Activated CD4-positive, alpha-beta T cell treated with anti-CD3 and anti-CD28 coated beads, Interleukin-2, Interleukin-4, amounts not matched to agents 100 ng/mL and 50 ng/mL, durations not matched to agents 16 hours and 8 hours (primary cell): ENCODE results near the gene BAZ1B.
"Not testable (repeated sequence)": the region's sequence is repeated elsewhere in the genome, so short reads cannot be mapped to it uniquely, and the experiment has no call there.

Source experiments
- DNase-seq: peaks from one replicate; pipeline ENCODE4 v3.0.0-alpha.2; 2020; ENCODE audit warnings: low spot score

BAZ1B gene

DNA sequence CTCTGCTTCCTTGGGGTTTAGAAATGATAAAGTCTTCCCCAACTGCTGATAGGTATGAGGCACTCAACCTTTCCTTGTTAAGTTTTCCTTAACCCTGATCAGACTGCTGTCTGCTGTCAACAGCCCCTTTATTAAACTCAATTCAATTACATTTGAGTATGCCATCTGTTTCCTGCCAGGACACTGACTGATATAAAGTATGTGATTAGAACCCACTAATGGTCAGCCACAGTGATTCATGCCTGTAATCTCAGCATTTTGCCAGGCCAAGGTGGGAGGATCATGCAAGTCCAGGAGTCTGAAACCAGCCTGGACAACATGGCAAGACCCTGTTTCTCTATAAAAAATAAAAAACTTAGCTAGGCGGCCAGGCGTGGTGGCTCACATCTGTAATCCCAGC, 18.1 kb downstream of the BAZ1B start:
- DNase-seq, result no peak

DNA sequence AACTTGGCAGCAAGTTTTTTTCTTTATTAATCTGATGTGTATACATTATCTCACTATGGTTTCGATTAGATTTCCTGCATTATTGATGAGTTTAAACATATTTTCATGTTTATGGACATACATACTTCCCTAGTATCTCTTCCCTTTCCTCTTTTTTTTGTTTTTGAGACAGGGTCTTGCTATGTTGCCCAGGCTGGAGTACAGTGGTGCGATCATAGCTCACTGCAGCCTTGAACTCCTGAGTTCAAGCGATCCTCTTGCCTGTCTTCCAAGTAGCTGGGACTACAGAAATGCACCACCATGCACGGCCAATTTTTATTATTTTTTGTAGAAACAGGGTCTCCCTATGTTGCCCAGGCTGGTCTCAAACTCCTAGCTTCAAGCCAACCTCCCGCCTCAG, 18.9 kb downstream of the BAZ1B start:
- no peak for DNase-seq

DNA sequence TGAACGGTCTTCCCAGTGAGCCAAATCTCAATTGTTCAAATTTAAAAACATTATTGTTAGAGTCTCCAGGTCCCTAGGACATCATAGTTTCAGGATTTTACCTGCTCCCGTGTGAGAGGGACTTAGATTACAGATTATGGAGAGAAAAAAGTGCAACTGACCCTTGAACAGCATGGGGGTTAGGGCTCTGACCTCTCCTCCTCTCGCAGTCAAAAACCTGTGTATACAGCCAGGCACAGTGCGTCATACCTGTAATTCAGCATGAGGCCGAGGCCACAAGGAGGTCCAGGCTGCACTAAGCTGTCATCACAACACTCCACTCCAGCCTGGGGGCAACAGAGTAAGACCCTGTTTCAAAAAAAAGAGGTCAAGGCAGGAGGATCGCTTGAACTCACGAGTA, 25.5 kb downstream of the BAZ1B start:
- no peak for DNase-seq

DNA sequence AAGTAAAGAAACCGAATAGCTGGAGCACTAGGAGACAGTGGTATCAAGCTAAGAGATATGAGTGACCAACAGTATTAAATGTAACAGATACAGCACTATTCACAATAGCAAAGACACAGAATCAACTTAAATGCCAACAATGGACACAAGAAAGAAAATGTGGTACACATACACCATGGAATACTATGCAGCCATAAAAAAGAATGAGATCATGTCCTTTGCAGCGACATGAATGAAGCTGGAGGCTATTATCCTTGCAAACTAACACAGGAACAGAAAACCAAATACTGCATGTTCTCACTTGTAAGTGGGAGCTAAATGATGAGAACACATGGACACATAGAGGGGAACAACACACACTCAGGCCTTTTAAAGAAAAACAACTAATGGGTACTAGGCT, 26.6 kb downstream of the BAZ1B start:
- not testable (repeated sequence) for DNase-seq

DNA sequence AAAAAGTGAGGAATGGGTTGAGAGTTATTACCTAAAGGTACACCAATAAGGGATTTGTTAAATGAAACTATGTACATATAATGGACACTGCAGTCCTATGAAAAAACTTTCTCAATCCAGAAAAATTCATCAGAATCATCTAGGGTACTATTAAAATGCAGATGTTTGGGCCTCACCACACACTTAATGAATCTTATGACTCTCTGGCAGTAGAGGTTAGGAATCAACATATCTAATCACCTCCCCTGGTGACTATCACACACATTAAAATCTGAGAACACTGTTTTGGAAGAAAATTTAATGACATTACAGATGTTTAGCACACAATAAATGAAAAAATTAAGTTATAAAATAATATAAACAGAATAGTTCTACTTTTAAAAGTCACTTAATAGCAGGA, 32.1 kb downstream of the BAZ1B start:
- DNase-seq, result no peak

DNA sequence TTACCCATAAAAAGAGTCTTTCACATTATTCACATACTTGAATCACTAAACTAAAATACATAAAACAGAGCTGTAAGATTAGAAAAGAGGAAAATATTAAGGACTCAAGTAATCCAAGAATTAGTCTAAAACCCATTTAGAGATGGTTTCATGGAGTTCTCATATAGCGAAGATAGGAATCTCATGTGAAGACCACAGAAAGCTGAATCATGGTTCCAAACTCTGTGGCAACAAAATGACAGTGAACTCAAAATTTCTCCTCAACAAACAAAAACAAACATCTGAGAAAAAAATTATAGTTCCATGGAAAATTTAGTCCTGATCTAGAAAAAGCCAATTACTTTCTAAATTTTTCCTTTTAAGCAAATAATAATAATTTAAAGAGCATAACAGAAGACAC, 34.6 kb downstream of the BAZ1B start:
- no peak for DNase-seq

DNA sequence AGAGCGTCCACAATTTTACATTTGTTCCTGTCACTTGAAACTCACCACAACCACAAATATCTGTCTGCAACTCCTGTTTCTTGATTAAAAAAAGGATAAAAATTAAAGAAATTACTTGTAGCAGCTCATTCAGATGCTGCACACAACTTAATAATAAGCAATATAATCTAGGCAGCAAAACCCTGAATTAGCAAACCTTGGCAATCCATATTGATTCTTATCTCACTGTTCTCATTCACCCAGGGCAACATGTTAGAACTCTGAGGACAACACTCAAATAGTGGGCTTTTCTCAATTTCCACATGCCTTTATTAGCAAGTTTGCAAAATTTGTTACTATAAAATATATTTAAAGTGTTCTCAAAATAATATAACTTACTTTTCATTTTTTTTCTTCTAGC, 38.9 kb downstream of the BAZ1B start:
- DNase-seq, result no peak

DNA sequence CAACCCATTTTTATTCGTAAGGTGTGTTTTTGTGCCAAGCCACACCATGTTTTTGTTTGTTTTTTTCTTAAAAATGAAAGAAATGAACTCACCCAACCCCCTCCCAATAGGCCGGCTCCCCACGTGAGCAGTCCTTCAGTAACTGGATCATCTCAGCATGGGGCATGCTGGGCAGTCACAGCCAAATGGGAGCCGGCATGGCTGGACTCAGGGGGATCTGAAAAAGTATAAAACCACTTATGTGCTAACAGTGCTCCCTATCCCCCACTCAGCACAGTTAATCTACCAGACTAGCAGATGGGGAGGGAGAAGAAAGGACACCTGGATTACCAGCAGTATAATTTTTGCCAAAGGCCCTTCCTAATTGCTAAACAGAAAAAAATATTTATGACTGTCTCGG, 39.3 kb downstream of the BAZ1B start:
- no peak for DNase-seq

DNA sequence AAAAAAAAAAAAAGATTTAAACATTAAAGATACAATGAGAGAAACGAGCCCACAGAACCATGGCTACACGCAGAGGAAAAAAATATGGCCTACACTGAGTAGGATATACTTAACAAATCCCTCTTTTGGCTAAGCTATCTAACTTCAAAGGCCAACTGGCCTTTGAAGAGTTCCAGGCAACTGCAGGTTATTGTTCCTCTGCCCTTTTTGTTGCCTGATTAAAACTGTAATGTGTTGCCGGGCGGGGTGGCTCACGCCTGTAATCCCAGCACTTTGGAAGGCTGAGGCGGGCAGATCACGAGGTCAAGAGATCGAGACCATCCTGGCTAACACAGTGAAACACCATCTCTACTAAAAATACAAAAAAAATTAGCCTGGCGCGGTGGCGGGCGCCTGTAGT, 40.6 kb downstream of the BAZ1B start:
- not testable (repeated sequence) for DNase-seq

DNA sequence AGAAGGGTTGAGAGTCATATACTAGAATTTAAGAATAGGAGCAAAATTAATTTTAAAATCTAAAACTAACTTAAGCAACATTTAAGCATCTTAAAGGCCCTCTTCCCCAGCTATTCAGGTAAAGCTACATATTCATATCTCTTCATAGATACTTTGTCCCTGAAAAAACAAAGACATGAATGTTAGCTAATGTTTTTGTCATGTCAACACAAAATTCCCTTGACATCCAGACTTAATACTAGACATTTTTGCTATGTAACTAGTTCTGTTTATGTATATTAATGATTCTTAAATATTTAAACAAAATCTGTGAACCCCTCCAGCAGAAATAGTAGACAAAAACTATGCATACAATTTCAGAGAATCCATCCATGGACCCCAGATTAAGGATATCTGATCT, 43.5 kb downstream of the BAZ1B start:
- no peak for DNase-seq

DNA sequence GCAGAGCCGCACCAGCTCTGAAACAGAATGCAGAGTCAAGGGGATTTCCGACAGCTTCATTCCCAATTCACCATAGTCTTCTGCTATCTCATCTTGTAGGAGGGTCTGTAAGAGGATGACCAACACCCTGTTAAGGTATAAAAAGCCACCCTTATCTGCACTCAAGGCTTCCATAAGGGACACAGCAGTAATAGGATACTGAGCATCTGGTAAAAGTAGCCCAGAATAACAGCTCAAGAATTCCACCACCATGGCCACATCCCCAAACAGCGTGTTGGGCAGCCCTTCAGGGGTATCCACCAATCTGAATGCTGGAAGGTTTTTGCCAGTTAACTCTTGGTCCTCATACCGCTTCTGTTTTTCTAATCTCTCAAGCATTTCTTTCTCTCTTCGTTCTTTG, 44.7 kb downstream of the BAZ1B start:
- no peak for DNase-seq

DNA sequence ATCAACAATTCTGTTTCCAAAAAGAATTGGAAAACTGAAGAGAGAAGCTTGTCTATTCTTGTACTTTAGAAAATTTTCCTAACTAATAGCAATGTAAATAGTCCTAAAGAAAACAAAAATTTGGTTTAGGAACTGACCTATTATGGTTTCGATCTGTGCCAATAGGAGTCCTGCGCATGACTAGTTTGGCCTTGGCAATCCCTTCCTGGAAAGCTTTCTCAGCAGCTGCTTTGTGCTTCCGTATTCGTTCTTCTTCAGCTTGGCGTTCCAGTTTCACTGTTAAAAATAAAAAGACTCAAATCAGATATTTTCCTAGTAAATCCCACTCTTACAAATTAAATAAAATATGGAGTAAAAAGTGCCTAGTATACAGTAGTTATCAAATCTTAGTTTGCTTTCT, 51.9 kb downstream of the BAZ1B start:
- DNase-seq, result no peak

DNA sequence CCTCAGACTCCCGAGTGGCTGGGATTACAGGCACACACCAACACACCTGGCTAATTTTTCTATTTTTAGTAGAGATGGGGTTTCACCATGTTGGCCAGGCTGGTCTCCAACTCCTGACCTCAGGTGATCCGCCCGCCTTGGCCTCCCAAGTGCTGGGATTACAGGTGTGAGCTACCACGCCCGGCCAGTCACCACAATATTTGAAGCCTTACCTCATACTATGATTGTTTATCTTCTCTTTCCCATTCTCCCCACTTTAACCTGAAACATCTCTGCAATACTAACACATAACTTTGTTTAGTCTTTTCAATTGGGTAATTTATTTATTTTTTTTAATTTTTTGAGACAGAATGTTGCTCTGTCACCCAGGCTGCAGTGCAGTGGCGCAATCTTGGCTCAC, 55.0 kb downstream of the BAZ1B start:
- not testable (repeated sequence) for DNase-seq

DNA sequence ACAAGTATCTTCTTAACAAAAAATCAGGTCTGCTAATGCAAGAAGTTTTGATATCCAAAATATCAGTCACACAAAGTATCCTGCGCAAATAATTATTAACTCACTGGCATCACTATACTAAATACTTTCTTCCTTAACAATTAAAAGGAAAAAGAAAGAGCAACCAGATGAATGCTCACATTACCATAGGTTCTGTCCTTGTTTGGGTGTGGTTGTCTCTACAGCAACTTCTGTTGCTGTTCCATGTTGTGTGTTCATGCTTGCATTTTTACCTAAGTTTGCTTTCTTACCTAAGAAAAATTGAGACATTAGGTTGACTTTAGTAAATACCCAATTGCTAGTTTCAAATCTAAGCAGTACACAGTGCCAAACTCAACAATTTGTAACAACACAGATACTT, 56.0 kb downstream of the BAZ1B start:
- DNase-seq, result no peak

DNA sequence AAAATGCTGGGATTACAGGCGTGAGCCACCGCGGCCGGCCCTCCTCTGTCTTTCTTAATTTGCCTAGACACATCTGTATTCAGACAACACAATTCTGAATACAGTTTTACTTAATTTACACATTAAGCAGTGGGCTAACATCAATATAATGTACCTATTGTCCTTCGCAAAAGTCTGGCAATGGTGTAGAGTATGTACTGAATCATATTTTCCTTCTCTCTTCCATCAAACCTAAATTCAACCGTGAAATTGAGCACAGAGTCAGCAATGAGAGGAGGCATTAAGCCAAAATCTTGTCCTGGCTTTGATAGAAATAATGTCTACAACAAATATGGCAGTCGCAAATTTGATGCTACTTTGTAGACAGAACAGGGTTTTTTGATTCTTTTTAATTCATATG, 58.1 kb downstream of the BAZ1B start:
- DNase-seq, result no peak

DNA sequence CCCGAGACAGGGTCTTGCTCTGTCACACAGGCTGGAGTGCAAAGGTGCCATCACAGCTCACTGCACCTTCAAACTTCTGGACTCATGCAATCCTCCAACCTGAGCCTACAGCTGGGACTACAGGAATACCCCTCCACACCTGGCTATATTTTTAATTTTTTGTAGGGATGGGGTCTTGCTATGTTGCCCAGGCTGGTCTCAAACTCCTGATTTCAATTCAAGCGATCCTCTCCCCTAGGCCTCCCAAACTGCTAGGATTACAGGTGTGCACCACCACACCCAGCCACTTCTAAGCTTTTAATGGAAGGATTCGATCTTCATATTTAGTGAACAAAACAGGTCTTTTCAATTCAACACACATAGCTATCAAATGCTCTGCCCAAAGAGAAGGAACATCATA, 58.8 kb downstream of the BAZ1B start:
- no peak for DNase-seq

DNA sequence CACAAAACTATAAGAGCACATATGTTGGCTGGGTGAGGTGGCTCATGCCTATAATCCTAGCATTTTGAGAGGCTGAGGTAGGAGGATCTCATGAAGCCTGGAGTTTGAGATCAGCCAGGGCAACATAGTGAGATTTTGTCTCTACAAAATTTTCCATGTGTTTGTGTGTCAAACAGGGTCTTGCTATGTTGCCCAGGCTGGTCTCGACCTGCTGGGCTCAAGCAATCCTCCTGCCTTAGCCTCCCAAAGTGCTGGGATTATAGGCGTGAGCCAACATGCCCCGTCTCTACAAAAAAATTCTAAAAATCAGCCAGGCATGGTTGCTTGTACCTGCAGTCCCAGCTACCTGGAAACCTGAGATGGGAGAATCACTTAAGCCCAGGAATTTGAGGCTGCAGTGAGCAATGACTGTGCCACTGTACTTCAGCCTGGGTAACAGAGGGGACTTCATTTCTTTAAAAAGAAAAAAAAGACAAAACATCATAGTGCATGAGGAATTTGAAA, 60.3 kb downstream of the BAZ1B start:
- no peak for DNase-seq

DNA sequence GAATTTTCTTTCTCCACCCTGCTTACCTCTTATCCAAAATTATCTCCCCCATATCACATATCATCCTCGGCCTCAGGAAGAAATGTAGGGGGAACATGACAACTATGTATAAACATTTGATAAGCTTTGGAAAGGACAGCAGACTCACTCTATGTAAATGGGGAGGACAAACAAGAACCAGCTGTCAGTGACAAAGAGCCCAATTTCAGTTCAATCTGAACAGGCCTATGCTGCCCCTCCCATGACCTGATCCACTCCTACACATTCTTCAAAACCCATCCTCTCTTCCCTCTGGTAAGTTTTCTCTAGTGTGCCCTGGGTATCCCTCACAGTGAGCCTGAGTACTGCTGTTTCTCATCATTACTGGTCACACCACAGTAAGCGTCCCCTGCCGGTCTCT, 67.7 kb downstream of the BAZ1B start:
- DNase-seq, result no peak

DNA sequence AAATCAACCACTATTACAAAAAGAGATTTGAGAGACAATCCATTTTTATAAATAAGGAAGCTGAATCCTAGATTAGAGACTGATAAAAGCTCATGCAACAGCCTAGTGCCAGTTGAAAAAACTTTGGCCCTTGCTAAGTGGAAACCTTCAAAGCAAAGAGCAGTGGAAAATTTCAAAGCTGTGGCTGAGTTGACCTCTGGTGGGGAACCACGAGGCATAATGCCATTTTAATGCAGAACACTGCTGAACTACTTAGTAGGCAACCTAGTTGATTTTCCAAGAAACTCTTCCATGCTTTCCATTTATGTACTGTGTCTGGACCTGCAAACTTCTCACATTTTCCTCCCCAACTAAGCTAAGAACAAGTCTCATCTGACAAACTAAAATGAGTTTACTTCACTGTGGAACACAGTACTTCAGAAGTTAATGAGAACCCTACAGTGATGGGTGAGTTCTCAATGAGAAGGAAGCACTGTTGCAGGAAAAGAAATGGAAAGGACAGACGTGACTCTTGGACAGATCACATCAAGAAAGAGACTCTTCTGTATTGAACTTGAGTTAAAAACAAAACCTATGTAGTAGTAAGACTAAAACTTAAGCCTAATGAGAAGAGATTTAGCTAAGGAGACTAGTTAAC, 69.0 kb downstream of the BAZ1B start:
- DNase-seq, result no peak

DNA sequence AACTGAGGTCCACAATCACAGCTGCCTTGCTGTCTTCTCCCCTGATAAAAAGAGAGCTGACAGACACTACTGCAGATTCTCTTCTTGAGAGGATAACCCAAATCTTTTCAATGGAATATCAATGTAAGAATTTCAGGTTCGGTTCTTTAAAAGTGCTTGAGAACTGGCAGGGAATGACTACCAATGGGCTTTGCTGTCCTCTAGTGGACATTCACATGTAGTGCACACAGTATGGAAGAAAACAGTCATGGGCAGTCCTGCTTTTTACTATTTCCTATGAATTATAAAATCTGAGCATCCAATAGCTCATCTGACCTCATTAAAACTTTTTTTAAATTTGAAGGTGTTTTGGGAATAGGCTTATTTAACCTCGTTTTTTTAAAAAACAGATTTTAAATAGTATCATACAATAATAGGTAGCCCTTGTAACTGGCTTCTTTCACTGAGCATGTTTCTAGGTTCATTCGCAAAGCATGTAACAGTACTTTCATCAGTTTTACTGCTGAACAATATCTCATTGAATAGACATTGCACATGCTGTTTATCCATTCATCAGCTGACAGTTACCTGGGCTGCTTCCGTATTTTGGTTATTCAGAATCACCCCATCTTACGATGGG, 70.2 kb downstream of the BAZ1B start:
- peak; percentile 57 for DNase-seq

DNA sequence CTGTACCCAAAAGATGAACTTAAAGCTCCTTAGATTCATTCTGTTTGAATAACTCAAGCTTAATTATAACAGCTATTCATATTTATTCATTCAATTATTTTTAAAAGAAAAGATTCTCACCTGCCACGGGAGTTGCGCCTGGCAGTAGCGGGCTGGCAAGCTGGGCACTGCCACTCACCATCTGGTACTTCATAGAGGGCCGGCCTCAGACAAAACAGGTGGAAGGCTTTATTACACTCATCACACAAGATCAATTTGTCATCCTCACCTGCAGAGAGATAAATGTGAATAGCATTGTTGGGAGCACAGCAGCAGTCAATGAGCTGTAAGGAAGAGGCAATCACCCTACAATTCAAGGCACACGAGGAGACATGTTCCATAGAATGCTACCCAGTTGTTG, 72.7 kb downstream of the BAZ1B start:
- no peak for DNase-seq

DNA sequence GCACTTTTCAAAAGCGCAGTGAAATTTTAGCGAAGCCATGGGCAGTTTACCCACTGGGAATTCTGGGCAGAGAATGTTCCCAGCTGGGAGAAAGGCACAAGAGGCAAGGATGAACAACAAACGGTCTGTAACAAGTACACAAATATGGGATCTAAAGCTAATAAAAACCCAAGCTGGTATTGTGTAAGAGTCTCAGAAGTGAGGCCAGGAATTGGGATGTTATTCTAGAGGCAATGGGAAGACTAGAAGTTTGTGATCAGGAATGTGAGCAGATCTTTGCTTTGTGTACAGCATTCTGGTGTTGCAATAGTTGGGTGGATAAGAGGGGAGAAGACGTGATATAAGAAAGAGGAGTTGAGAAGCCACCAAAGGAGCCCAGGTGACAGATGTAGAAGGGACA, 73.5 kb downstream of the BAZ1B start:
- DNase-seq, result no peak

DNA sequence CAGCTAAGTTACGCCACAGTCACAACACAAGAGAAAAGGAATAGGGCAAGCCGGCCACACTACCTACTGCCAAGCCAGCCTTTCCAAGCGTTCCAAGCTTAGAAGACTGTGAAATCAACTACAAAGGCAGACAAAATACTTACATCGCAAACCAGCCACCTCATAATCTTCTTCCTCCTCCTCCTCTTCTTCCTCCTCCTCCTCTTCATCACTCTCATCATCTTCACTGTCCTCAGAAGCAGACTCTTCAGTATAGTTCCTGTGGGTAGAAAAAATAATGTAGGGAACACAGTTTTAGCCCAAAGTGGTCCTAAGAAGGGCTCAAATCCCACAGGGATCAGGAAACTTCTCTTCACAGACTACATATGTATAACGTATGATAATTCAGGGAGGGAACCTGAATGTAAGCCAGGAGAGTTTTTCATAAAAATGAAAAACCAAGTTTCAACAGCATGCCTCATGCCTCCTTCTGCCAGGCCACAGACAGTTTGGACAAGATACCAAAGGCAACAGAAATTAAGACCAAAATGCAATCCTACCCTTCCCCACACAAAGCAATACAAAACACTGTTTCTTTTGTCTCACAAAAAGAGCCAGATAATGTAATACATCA, 74.9 kb downstream of the BAZ1B start:
- DNase-seq, result no peak

DNA sequence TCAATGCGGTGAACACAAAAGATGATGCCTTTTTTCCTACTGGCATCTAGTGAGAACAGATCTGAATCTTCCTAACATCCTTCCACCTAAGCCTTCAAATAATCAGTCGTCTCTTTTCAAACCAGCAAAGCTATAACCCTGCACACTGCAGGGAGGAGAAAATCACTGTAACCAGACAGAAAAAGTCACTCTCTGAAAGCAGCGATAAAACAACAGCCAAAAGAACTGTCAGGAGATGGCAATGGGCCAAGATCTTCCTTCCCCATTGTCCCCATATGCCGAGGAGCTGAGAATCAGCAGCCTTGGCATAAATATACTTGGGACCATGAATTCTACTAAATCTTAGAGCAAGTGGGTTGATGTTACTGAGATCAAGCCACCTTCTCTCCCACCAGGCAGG, 75.4 kb downstream of the BAZ1B start:
- no peak for DNase-seq
